K562 (cell line): ENCODE data around the gene STIM1.

Experiments used
- BCL6 ChIP-seq: fragments of 250-450 bp; sonication (Bioruptor Pico); IDR thresholded peaks from 2 replicates; pipeline ENCODE4 v1.4.0; 2020
- BRF2 ChIP-seq: IDR thresholded peaks from 3 replicates; pipeline ENCODE4 v1.6.1; 2011; ENCODE audit warnings: borderline replicate concordance, mild to moderate bottlenecking; ENCODE audit not compliant: insufficient read length, insufficient read depth
- CCNT2 ChIP-seq: IDR thresholded peaks from 2 replicates; pipeline ENCODE4 v1.6.1; 2011; ENCODE audit warnings: borderline replicate concordance, low read depth, mild to moderate bottlenecking, moderate library complexity, mixed read lengths, low read length; ENCODE audit not compliant: insufficient read length; ENCODE audit errors: extremely low read depth
- CTCF ChIP-seq, 3 experiments: IDR thresholded peaks in 2 of 3; conservative IDR thresholded peaks in 1 of 3; 2 replicates each; pipeline ENCODE4 v1.5.1; 2011 to 2012; ENCODE audit warnings: low read length in 3 of 3, mild to moderate bottlenecking in 3 of 3, control low read depth in 2 of 3, improper control_type of control experiment in 1 of 3, inconsistent platforms in 1 of 3, low read depth in 1 of 3, mixed read lengths in 1 of 3, moderate library complexity in 1 of 3; ENCODE audit not compliant: insufficient read depth in 2 of 3
- ETS2 ChIP-seq: IDR thresholded peaks from 2 replicates; pipeline ENCODE4 v1.6.1; 2016; ENCODE audit warnings: borderline replicate concordance, missing genetic modification characterization, mild to moderate bottlenecking, moderate library complexity, missing compliant biosample characterization; ENCODE audit not compliant: poor library complexity, severe bottlenecking
- GABPA ChIP-seq: fragments of 200-800 bp; sonication (Bioruptor generic); conservative IDR thresholded peaks from 2 replicates; pipeline ENCODE4 v1.6.1; 2016; ENCODE audit warnings: low read depth, missing genetic modification characterization, missing compliant biosample characterization
- GABPB2 ChIP-seq: fragments of 250-450 bp; sonication (Bioruptor Pico); conservative IDR thresholded peaks from 2 replicates; pipeline ENCODE4 v1.5.1; 2021; ENCODE audit warnings: mild to moderate bottlenecking
- MAX ChIP-seq: sonication (generic); formaldehyde crosslinking; IDR thresholded peaks from 2 replicates; pipeline ENCODE4 v1.9.0; 2022; ENCODE audit warnings: mild to moderate bottlenecking, missing genetic modification reagents
- PATZ1 ChIP-seq: fragments of 250-450 bp; sonication (Bioruptor Pico); IDR thresholded peaks from 2 replicates; pipeline ENCODE4 v1.5.0; 2020; ENCODE audit warnings: mild to moderate bottlenecking, borderline replicate concordance
- RCOR1 ChIP-seq, 2 experiments: IDR thresholded peaks; 2 replicates each; pipeline ENCODE4 v1.6.1; 2012; ENCODE audit warnings: low read depth in 2 of 2, low read length in 2 of 2, borderline replicate concordance in 1 of 2, improper control_type of control experiment in 1 of 2
- SMARCB1 ChIP-seq: IDR thresholded peaks from 2 replicates; pipeline ENCODE4 v1.6.1; 2011; ENCODE audit warnings: improper control_type of control experiment, low read depth; ENCODE audit not compliant: insufficient read length
- SNIP1 ChIP-seq: fragments of 450-650 bp; IDR thresholded peaks from 2 replicates; pipeline ENCODE4 v1.7.1; 2017; ENCODE audit warnings: low read depth, mild to moderate bottlenecking
- TRIM24 ChIP-seq, 2 experiments: fragments of 450-650 bp; IDR thresholded peaks; 2 replicates each; pipeline ENCODE4 v1.6.1; 2016

- TF ChIP-seq CTCF (IDR thresholded peaks at IDR 0.05 in 2 of 3, conservative IDR thresholded peaks at IDR 0.05 in 1 of 3; ENCODE audit: insufficient read depth in 2 of 3, low read depth in 1 of 3, low read length in 3 of 3) (no peak), RCOR1 (IDR thresholded peaks at IDR 0.05; ENCODE audit: borderline replicate concordance in 1 of 2, low read depth in 2 of 2, low read length in 2 of 2) (no peak), ETS2 (tag) (no peak), TRIM24 (IDR thresholded peaks at IDR 0.05) (no peak), BCL6 (CRISPR knock-in tag) (no peak), MAX (no peak), GABPA (tag) (no peak), CCNT2 (no peak), PATZ1 (CRISPR knock-in tag) (no peak), GABPB2 (CRISPR knock-in tag) (no peak), SMARCB1 (no peak), SNIP1 (no peak), BRF2 (no peak)
Measured at GRCh38 chr11:4105916-4106315, 250.5 kb downstream of the STIM1 start.
